Liver (tissue), 9 donors: Measurements from ENCODE around the gene SHOC2. TPM values are rescaled to one million over a fixed set of nuclear protein-coding genes. Genes with fewer than 3 reads are reported as not detected.

Experiments
- DNase-seq: peaks from one replicate; pipeline ENCODE4 v3.0.0-alpha.2; 2017; ENCODE audit warnings: low spot score
- H3K27ac ChIP-seq, 2 donors: one replicate each; pipeline ENCODE4 v1.7.0; 2013; ENCODE audit warnings: inconsistent platforms in 2 of 2, low read length in 2 of 2, control low read depth in 1 of 2, low read depth in 1 of 2, mild to moderate bottlenecking in 1 of 2
- H3K27me3 ChIP-seq, 4 donors: one replicate each; pipeline versions ENCODE4 v1.6.1 to v1.7.0; 2013; ENCODE audit warnings: low read length in 3 of 4, inconsistent platforms in 1 of 4, mild to moderate bottlenecking in 1 of 4, moderate library complexity in 1 of 4; ENCODE audit not compliant: control insufficient read depth in 4 of 4, insufficient read depth in 4 of 4
- H3K36me3 ChIP-seq, 4 donors: one replicate each; pipeline versions ENCODE4 v1.6.1 to v1.7.0; 2013; ENCODE audit warnings: low read length in 3 of 4, mild to moderate bottlenecking in 3 of 4, low read depth in 1 of 4, moderate library complexity in 1 of 4; ENCODE audit not compliant: control insufficient read depth in 4 of 4, insufficient read depth in 3 of 4
- H3K4me1 ChIP-seq, 4 donors: one replicate each; pipeline versions ENCODE4 v1.6.1 to v1.7.0; 2013; ENCODE audit warnings: low read length in 3 of 4, mild to moderate bottlenecking in 3 of 4, moderate library complexity in 1 of 4; ENCODE audit not compliant: control insufficient read depth in 4 of 4, insufficient read depth in 4 of 4
- H3K4me3 ChIP-seq, 3 donors: one replicate each; pipeline versions ENCODE4 v1.6.1 to v1.7.0; 2013; ENCODE audit warnings: low read length in 3 of 3, control low read depth in 1 of 3, low read depth in 1 of 3, mild to moderate bottlenecking in 1 of 3
- H3K9ac ChIP-seq, 2 donors: one replicate each; pipeline ENCODE4 v1.7.0; 2013; ENCODE audit warnings: low read length in 2 of 2, mild to moderate bottlenecking in 2 of 2, moderate library complexity in 2 of 2, control low read depth in 1 of 2, low read depth in 1 of 2
- H3K9me3 ChIP-seq, 4 donors: one replicate each; pipeline versions ENCODE4 v1.6.1 to v1.7.0; 2013; ENCODE audit warnings: low read length in 3 of 4; ENCODE audit not compliant: control insufficient read depth in 4 of 4
- EGR1 ChIP-seq, 2 donors: IDR thresholded peaks; 2 replicates each; pipeline ENCODE4 v1.6.1; 2016 to 2018; ENCODE audit warnings: antibody characterized with exemption in 2 of 2, low read depth in 2 of 2
- FOXA1 ChIP-seq: IDR thresholded peaks from 2 replicates; pipeline ENCODE4 v1.6.1; 2016; ENCODE audit warnings: antibody characterized with exemption
- FOXA2 ChIP-seq: IDR thresholded peaks from 2 replicates; pipeline ENCODE4 v1.6.1; 2016; ENCODE audit warnings: antibody characterized with exemption
- GABPA ChIP-seq, 2 donors: IDR thresholded peaks in 1 of 2; conservative IDR thresholded peaks in 1 of 2; 2 replicates each; pipeline ENCODE4 v1.6.1; 2016; ENCODE audit warnings: antibody characterized with exemption in 2 of 2, mild to moderate bottlenecking in 1 of 2, moderate library complexity in 1 of 2
- HNF4G ChIP-seq: IDR thresholded peaks from 2 replicates; pipeline ENCODE4 v1.6.1; 2016; ENCODE audit warnings: antibody characterized with exemption
- JUND ChIP-seq, 2 donors: IDR thresholded peaks; 2 replicates each; pipeline ENCODE4 v1.6.1; 2016; ENCODE audit warnings: antibody characterized with exemption in 2 of 2
- NR2F2 ChIP-seq: IDR thresholded peaks from 2 replicates; pipeline ENCODE4 v1.6.1; 2016; ENCODE audit warnings: antibody characterized with exemption
- RXRA ChIP-seq, 2 donors: IDR thresholded peaks; 2 replicates each; pipeline ENCODE4 v1.6.1; 2017 to 2018; ENCODE audit warnings: antibody characterized with exemption in 2 of 2, mild to moderate bottlenecking in 1 of 2
- SP1 ChIP-seq: IDR thresholded peaks from 2 replicates; pipeline ENCODE4 v1.6.1; 2018; ENCODE audit warnings: antibody characterized with exemption, mild to moderate bottlenecking
- TAF1 ChIP-seq: conservative IDR thresholded peaks from 2 replicates; pipeline ENCODE4 v1.6.1; 2016; ENCODE audit warnings: antibody characterized with exemption, mild to moderate bottlenecking
- YY1 ChIP-seq: IDR thresholded peaks from 2 replicates; pipeline ENCODE4 v1.6.1; 2016; ENCODE audit warnings: antibody characterized with exemption, mild to moderate bottlenecking
- WGBS: extraction: QIAGEN DNeasy Blood & Tissue Kit; methylation state at CpG from one replicate; pipeline ENCODE4 v1.1.7; 2013; 5-methylcytosine and 5-hydroxymethylcytosine counted together
- polyA plus RNA-seq, 2 donors: library from polyadenylated mRNA; stranded (reverse) in 1 of 2; unstranded in 1 of 2; fragments of 200-250 nt in 1 of 2; fragments of >200 nt in 1 of 2; fragmentation: Nextera tagmentation in 1 of 2; extraction: Ambion mirVana in 1 of 2; gene quantifications; one replicate each; pipeline versions ENCODE4 v1.2.1 to v1.2.3, GENCODE V29; 2013 to 2015
- total RNA-seq, 2 donors: library from RNA; depleted of rRNA; stranded (reverse); fragments of >200 nt; gene quantifications; one replicate each; pipeline ENCODE4 v1.2.3, GENCODE V29; 2014
- TF ChIP-seq, protein P1 (sequence below): fragments of 150-350 bp; IDR thresholded peaks from 2 replicates; pipeline ENCODE4 v1.5.1; 2017; ENCODE audit warnings: improper control_type of control experiment, low read depth, low read length; ENCODE audit not compliant: missing input control
- TF ChIP-seq, protein P2 (sequence below): IDR thresholded peaks from 2 replicates; pipeline ENCODE4 v1.6.1; 2016; ENCODE audit warnings: antibody characterized with exemption
- TF ChIP-seq, protein P3 (sequence below): IDR thresholded peaks from 2 replicates; pipeline ENCODE4 v1.6.1; 2016; ENCODE audit warnings: antibody characterized with exemption, mild to moderate bottlenecking
- TF ChIP-seq, protein P4 (sequence below): IDR thresholded peaks from 2 replicates; pipeline ENCODE4 v1.6.1; 2016; ENCODE audit warnings: antibody characterized with exemption
- donor health status: healthy.
- donor health status: healthy.
- donor health status: healthy.
- donor health status: healthy.
- donor health status: healthy.

Gene SHOC2
- total and polyA plus RNA-seq, 4 donors: 7.8 to 33.7 (median 17.9) TPM

DNA sequence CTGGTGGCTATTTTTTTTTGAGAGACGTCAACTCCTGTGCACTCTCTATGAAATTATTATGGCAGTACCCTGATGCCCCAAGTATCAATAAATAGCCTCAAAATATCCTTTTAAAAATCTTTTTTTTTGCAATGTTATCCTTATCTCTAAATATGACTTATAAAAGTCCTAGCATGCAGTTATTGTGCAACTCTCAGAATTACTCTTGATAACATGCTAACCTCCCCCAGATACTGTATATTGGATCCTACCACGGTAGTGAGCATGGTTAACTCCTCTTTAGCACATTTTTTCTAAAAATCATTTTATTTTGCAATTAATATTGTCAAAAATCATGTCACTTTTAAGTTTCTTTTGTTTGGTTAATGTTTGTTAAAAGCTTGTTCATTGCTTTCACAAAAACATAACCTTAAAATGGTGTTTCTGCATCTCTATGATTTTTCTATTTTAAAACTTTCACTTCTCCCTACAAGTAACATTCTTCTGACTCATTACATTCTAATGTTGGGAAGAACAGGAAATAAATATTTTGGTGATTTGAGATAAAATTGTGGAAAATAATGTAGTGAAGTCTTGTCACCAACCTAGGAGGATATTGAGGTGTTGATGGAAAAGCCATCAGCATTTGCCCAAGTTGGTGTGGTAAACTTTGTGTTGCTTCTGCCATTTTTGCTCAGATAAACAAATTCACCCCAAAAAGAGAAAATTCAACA lies 115.3 kb downstream of the SHOC2 start:
- no peak overlapping the region for H3K27ac ChIP-seq
- H3K27me3 ChIP-seq: no peaks in the 10 kb centered on the region
- TF ChIP-seq TAF1: no peak
- no peak for TF ChIP-seq GABPA (IDR thresholded peaks at IDR 0.05 in 1 of 2, conservative IDR thresholded peaks at IDR 0.05 in 1 of 2)
- DNase-seq: no peak
- no peak overlapping the region for H3K9ac ChIP-seq
- WGBS: 82% methylated on average over 2 of the region's 2 CpGs
- H3K4me3 ChIP-seq: no peak overlapping the region
- no peaks in the 10 kb centered on the region for H3K36me3 ChIP-seq
- no peaks in the 10 kb centered on the region for H3K4me1 ChIP-seq
- peaks cover 0 to 6% (median 4%) of the 10 kb centered on the region in 4 donors for H3K9me3 ChIP-seq

DNA sequence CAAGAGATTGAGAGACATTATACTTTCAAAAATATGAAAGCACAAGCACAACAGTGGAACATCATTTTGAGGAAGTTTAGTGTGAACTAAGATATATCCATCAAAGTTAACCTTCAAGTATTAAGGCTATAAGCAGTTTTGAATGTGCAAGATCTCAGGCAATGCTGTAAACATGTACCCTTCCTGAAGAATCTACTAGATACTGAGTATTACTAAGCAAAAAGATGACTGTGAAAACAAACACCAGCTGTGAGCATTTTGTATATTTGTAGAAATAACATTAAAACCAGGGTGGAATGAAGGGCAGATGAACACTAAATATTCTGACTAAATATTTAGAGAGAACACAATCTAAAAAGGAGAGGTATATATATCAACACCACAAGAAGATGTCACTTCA lies 116.1 kb downstream of the SHOC2 start:
- Histone ChIP-seq H3K4me1 (no peaks in the 10 kb centered on the region), H3K27ac (no peak overlapping the region), H3K27me3 (no peaks in the 10 kb centered on the region), H3K4me3 (no peak overlapping the region), H3K9ac (no peak overlapping the region), H3K9me3 (peaks cover 0 to 6% (median 5%) of the 10 kb centered on the region in 4 donors), H3K36me3 (no peaks in the 10 kb centered on the region)
- TF ChIP-seq TAF1 (no peak), SP1 (no peak), FOXA1 (no peak), EGR1 (IDR thresholded peaks at IDR 0.05; ENCODE audit: low read depth in 2 of 2) (no peak), FOXA2 (no peak), JUND (IDR thresholded peaks at IDR 0.05) (no peak), YY1 (no peak), RXRA (IDR thresholded peaks at IDR 0.05) (no peak), GABPA (IDR thresholded peaks at IDR 0.05 in 1 of 2, conservative IDR thresholded peaks at IDR 0.05 in 1 of 2) (no peak), HNF4G (no peak), NR2F2 (no peak)
- TF ChIP-seq, protein P1, sequence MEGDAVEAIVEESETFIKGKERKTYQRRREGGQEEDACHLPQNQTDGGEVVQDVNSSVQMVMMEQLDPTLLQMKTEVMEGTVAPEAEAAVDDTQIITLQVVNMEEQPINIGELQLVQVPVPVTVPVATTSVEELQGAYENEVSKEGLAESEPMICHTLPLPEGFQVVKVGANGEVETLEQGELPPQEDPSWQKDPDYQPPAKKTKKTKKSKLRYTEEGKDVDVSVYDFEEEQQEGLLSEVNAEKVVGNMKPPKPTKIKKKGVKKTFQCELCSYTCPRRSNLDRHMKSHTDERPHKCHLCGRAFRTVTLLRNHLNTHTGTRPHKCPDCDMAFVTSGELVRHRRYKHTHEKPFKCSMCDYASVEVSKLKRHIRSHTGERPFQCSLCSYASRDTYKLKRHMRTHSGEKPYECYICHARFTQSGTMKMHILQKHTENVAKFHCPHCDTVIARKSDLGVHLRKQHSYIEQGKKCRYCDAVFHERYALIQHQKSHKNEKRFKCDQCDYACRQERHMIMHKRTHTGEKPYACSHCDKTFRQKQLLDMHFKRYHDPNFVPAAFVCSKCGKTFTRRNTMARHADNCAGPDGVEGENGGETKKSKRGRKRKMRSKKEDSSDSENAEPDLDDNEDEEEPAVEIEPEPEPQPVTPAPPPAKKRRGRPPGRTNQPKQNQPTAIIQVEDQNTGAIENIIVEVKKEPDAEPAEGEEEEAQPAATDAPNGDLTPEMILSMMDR: no peak
- TF ChIP-seq, protein P2, sequence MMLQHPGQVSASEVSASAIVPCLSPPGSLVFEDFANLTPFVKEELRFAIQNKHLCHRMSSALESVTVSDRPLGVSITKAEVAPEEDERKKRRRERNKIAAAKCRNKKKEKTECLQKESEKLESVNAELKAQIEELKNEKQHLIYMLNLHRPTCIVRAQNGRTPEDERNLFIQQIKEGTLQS: no peak
- TF ChIP-seq, protein P3, sequence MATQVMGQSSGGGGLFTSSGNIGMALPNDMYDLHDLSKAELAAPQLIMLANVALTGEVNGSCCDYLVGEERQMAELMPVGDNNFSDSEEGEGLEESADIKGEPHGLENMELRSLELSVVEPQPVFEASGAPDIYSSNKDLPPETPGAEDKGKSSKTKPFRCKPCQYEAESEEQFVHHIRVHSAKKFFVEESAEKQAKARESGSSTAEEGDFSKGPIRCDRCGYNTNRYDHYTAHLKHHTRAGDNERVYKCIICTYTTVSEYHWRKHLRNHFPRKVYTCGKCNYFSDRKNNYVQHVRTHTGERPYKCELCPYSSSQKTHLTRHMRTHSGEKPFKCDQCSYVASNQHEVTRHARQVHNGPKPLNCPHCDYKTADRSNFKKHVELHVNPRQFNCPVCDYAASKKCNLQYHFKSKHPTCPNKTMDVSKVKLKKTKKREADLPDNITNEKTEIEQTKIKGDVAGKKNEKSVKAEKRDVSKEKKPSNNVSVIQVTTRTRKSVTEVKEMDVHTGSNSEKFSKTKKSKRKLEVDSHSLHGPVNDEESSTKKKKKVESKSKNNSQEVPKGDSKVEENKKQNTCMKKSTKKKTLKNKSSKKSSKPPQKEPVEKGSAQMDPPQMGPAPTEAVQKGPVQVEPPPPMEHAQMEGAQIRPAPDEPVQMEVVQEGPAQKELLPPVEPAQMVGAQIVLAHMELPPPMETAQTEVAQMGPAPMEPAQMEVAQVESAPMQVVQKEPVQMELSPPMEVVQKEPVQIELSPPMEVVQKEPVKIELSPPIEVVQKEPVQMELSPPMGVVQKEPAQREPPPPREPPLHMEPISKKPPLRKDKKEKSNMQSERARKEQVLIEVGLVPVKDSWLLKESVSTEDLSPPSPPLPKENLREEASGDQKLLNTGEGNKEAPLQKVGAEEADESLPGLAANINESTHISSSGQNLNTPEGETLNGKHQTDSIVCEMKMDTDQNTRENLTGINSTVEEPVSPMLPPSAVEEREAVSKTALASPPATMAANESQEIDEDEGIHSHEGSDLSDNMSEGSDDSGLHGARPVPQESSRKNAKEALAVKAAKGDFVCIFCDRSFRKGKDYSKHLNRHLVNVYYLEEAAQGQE: no peak
- TF ChIP-seq, protein P4, sequence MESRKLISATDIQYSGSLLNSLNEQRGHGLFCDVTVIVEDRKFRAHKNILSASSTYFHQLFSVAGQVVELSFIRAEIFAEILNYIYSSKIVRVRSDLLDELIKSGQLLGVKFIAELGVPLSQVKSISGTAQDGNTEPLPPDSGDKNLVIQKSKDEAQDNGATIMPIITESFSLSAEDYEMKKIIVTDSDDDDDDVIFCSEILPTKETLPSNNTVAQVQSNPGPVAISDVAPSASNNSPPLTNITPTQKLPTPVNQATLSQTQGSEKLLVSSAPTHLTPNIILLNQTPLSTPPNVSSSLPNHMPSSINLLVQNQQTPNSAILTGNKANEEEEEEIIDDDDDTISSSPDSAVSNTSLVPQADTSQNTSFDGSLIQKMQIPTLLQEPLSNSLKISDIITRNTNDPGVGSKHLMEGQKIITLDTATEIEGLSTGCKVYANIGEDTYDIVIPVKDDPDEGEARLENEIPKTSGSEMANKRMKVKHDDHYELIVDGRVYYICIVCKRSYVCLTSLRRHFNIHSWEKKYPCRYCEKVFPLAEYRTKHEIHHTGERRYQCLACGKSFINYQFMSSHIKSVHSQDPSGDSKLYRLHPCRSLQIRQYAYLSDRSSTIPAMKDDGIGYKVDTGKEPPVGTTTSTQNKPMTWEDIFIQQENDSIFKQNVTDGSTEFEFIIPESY: no peak
- no peak for DNase-seq
